UCSD-AML1 (cell line): ENCODE data around the gene PCLO.
"Not testable (repeated sequence)": the region's sequence is repeated elsewhere in the genome, so short reads cannot be mapped to it uniquely, and the experiment has no call there.

ENCODE experiments used
- DNase-seq: peaks from one replicate; lab custom pipeline; 2025; ENCODE audit not compliant: unreplicated experiment; lab: John Stamatoyannopoulos, UW

PCLO gene

GRCh38 chr7:82965088-82966036 is 197.3 kb downstream of the PCLO start:
- DNase-seq: no peak

DNA sequence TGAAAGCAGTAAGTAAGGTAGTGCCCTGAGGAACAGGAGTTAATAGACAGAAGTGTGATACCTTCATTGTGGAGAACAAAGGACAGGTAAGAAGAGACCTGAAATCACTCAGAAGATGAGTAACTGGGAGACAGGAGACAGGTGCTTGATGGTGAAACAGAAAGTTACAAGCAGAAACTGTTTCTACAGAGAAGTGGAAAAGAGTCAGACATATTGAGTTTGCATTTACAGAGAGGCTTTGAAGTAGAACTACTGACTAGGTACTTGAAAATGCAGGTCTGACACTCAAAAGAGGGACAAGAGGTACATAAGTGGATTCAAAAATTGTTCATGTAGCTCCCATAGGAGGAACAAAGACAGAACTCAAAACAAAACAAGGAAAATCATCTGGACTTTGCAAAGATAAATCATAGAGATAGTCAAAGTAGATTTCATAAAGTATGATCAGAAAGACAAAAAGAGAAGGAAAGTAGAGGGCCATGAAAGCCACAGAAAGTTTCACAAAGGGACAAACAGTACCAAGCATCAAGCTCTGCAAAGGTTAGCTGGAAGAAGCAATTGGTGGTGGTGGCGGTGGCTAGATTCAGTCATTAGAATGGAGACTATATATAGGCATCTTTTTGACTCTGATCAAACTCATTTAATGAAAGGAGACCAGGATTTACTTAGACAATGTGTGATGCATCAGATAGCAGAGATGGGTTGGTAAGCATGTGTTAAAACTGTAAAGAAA is 198.4 kb downstream of the PCLO start:
- no peak for DNase-seq

DNA sequence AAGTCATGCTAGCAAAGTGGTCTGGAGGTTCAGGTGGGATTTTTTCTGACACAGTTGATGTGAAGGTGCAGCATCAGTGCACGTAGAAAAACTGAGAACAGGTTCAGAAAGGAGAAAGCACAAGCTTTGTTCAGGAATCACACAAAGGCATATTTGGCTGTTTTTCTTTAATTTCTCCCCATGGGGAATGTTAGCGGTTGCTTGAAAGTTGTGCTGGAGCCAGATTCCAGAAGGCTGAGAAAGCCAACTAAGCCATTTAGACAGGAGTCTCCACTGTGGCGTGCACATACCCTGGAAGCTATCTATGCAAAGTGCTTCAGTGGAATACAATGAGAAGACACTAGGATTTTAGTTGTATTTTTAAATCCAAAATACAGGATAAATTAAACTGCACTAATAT is 201.4 kb downstream of the PCLO start:
- no peak for DNase-seq

- no peak for DNase-seq
These were observed 203.2 kb downstream of the PCLO start for GRCh38 chr7:82959528-82959927.

DNA sequence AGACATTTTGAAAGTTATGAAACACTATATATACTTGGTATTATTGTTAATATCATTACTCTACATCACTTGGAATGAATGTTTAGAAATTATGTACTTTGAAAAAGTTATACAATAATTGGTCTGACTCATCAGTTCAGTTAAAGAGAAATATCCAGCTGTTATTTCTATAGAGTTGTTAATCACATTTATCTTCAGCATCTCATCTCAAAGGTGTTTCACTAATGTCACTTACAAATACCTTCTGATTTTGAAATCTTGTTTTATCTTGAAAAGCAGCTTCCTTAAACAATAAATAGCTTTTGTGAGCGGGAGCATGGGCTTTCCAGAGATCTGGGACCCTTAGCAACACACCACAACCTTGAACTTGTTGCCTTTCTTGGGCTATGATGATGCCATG is 205.2 kb downstream of the PCLO start:
- no peak for DNase-seq

DNA sequence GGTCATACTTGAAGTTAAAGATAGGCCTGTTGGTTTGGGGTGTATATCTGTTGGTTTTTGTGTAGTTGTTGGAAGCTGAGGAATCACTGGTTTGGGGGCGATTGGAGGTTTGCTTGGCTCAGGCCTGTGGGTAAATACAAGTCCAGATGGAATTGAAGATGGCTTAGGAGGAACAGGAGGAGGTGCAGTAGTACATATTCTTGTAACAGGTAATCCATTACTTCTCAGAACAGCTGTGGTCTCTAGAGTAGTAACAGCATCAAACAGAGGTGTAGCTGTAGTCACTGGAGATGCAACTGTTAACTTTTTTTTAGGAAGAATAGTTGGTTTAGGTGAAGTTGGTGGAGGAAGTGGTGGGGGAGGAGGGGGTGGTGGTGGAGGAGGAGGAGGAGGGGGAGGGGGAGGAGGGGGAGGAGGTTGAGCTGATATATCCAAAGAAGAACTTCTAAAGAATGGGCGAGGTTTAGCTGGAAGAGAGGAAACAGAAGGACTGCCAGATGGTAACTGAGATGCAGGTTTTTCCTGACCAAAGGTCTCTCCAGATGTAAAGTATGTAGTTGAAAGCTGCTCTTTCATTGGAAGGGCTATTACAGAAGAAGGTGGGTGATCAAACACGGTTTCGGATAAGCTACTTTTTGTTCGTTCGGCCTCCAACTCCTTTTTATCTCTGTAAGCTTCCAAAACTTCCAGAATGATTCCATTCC is 209.2 kb downstream of the PCLO start:
- no peak for DNase-seq

GRCh38 chr7:82950436-82950835 is 212.2 kb downstream of the PCLO start:
- DNase-seq: no peak

DNA sequence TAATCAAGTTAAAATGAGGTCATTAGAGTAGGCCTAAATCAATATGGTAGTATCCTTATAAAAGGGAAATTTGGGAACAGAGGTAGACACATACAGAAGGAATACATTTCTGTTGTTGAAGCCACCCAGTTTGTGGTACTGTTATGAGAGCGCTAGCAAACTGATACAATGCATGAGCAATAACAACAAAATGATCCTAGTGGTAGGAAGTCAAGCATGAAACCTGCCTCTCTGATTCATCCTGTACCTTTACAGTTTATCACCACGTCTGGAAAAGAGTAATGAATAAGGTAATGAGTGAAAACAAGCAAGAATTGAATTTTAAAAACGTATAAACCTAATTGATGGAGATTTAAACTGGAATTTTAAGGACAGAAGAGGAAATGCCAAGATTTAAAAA is 217.2 kb downstream of the PCLO start:
- DNase-seq: no peak

DNA sequence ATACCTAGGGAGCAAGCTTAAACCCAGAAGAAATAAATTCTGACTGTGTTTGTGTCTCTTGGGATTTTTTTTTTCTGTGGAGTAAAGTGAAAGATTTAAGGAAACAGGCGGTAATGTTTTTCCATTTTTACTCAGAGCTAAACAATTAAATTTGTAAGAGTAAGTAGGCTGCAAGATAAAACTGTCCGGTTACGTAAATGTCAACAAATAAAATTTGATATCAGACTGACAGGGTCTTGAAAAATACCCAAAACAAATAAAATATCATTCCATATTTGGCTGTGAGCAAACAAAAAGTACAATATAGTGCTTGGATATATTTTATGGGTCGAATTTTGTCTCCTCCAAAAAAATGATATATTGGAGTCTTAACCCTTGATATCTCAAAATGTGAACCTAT is 217.6 kb downstream of the PCLO start:
- no peak for DNase-seq

GRCh38 chr7:82932516-82932915 is 230.2 kb downstream of the PCLO start:
- DNase-seq: no peak

DNA sequence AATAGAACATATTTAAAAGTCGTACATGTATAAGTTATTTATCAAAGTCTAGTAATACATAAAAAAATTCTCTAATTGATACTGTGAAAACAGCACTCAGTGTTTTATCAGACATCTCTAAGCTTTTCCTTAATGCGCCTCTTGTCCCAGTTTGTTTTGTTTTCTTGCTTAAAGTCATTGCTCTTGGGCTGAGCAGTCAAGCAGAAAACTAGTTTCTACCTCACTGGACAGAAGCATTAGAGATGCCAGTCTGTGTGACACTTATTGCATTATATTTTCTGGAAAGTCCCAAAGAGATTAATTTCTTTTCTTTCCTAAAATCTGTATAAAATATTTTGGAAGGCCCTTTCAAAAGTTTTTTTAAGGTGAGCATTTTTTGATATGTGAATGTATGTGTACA is 236.2 kb downstream of the PCLO start:
- DNase-seq: no peak

- no peak for DNase-seq
These were observed 237.4 kb downstream of the PCLO start for GRCh38 chr7:82925331-82925730.

DNA sequence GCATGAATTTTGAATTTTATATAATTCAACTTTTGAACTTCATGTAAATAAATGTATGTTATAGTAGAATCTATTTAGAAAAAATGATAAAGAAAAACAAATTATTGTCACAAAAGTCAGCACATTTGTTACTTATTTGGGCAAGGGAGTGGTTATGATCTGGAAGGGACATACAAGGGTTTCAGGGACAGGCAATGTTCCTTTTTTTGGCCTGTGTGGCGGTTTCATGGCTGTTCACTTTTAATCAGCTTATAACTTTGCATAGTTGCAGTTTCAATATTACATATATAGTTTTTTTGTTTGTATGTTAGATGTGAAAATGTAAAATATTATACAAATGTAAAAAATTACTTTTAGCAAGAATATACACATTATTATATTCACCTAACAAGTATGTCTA is 256.2 kb downstream of the PCLO start:
- DNase-seq: no peak

- DNase-seq: no peak
These were observed 257.8 kb downstream of the PCLO start for GRCh38 chr7:82904871-82905270.

DNA sequence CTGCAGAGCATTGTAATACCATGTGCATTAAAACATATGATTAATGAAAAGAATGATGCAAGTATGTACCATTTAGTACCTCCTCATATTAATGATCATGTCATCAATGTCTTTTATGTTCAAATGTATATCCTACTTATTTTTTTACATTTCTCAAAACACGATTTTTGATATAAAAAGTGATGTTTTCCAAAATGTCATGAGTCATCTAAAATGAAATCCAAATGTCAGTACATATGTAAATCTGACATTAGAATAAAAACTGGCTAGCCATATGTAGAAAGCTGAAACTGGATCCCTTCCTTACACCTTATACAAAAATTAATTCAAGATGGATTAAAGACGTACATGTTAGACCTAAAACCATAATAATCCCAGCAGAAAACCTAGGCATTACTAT is 261.6 kb downstream of the PCLO start:
- not testable (repeated sequence) for DNase-seq

GRCh38 chr7:82897500-82897899 is 265.2 kb downstream of the PCLO start:
- no peak for DNase-seq

DNA sequence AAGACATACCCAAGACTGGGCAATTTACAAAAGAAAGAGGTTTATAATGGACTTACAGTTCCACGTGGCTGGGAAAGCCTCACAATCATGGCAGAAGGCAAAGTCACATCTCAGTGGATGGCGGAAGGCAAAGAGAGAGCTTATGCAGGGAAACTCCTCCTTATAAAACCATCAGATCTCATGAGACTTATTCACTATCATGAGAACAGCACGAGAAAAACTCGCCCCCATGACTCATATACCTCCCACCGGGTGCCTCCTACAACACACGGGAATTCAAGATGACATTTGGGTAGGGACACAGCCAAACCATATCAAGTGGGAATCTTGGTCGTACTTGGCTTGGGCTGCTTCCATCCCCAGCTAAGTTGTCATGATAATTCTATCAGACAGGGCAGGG is 268.3 kb downstream of the PCLO start:
- not testable (repeated sequence) for DNase-seq

DNA sequence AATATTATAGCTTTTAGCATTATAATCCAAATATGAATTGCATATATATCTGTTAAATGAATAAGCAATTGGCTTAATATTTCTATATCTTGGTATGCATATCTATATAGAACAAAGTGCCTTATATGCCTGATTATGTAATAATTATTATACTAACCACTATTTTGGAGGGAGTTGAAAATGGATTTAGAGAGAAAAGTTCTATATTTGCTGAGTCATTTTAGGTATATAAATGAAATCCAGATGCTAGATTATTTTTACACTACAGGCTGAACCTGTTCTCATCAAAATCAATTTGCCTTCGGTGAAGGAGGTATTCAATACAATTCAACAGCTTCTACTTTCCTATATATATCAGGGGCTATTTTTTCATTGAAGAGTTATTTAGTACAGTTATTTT is 276.4 kb downstream of the PCLO start:
- no peak for DNase-seq

DNA sequence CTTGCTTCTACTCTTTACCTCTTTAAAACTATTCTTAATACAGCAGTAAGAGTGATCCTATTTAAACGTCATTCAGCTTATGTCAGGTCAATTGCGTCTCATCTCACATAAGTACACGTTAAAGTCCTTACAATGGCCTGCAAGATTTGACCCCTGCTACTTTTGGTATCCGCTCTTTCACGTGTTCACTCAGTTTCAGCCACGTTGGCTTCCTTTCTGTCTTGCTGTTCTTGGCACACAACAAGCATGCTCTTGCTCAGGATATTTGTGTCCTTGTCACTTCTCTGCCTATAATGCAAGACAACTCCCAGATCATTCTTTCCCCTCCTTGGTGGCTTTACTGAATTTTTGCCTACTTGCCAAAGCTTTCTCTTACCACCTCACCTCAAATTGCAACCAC is 296.8 kb downstream of the PCLO start:
- DNase-seq: no peak

GRCh38 chr7:82859106-82859850 is 303.4 kb downstream of the PCLO start:
- no peak for DNase-seq

GRCh38 chr7:82851121-82851520 is 311.6 kb downstream of the PCLO start:
- no peak for DNase-seq
